Measurements from ENCODE around the gene VAV2.

The VAV2 gene

GRCh38 chr9:133991964-133992779, at the start of gene VAV2:
VAV2 (minus strand) TSS chr9:133992324; CDS start chr9:133992278, 46 bp downstream.
- DNase-seq, result peak; percentile 40 to 70

DNA sequence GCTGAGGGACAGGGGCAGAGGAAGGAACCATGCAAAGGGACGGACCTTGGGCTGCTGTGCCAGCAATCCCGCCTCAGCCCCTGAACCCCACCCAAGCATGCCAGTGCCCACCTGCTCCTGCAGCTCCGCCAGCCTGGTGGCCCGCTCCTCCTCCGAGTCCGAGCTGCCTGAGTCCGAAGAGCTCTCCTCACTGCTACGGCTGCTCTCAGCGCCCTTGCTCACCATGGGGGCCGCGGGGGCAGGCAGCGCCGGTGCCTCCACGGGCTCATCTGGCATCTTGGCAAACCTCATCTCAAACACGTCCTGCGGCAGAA, 49.5 kb upstream of the VAV2 start:
- no peak for DNase-seq

DNA sequence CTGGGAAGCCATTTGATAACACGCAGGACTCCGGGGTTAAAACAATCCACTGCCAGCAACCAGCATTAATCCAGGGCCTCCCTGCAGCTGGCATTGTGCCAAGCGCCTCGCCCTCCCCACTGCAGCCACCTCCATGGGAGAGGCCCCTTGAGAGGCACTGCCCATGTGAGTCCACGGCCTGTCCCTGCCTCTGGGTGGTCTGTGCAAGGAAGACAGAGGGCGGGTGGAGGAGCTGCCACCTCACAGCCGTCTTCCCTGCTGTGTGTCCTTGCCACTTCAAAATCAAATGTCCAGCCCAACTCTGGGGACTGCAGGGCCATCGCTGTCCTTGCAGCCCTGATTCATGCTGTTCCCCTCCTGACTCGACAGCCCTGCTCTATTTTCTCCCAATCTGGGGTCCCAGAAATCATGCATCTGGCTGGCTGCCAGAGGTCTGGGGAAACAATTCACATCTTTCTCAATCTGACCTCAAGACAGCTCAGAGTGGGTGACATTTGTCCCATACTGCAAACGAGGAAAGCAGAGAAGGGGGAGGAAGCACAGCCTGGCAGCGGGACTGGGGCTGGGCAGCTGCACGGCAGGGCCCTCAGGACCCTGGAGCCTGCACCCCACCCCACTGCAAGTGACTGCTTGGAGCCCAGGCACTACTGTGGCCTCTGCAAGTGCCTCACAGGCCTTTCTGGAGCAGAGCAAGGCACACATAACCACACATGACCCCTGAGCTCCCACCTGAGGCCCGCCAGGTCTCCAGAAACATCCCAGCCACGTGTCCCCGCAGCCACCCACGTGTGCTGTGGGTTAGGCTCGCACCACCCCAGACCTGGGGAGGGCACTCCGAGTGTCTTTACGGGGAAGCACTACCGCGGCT, 48.9 kb upstream of the VAV2 start:
- no peak for DNase-seq

GRCh38 chr9:134040176-134040565, 48.0 kb upstream of the VAV2 start:
- DNase-seq, result no peak

DNA sequence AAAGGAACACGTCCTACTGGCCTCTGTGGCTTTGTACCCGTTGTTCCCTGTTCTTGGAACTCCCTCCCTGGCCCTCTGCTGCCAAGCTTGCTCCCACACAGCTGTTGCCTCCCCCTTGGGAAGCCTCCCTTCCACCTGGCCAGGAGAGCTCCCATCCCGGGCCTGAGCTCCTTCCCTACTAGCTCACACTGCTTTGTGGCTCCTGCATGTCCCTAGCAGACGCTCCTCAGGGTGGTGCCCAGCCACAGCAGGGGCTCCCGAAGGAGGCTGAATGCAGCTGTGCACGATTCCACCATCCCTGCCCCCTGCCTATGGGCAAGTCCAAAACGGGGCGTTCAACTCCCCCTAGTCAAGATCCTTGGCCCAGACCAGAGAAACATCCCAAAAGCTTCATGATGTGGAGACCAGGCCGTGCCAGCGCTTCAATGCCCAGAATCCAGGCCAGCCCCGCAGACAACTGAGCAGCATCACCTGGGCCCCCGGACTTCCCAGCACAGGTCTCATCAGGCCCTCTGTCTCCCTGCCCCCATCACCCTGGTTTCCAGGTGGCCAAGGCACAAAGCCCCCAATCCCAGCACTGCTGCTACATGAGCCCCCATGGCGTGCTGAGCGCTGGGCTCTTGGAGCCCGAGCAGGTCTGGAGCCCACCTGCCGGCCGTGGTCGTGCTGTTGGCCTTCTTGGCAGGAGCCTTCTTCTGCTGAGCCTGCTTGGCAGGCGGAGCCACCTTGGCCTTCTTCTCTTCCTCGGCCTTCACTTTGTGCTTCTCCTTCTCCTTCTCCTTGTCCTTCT, 47.5 kb upstream of the VAV2 start:
- no peak for DNase-seq

- DNase-seq, result no peak
Measured at GRCh38 chr9:134037641-134038040, 45.5 kb upstream of the VAV2 start.

DNA sequence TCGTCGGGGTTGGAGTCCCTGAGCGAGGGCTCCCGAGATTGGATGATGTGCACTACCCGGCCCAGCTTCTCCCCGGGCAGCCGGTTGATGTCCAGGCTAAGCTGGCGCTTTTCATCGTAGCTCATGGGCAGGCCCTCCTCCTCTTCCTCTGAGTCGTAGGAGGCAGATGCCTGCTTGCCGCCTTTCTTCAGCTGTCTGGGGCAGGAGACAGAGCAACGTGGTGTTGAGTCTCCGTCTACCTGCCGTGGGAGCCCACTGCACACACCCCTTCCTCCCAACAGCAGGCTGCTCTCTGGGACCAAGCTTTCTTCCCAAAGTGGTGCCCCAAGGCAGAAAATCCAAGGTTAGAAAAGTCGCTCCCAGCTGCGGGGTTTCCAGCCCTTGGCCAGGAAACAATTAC, 44.0 kb upstream of the VAV2 start:
- DNase-seq, result no peak

GRCh38 chr9:134035041-134036039, 43.2 kb upstream of the VAV2 start:
- no peak for DNase-seq

GRCh38 chr9:134034215-134035040, 42.3 kb upstream of the VAV2 start:
- DNase-seq, result no peak

DNA sequence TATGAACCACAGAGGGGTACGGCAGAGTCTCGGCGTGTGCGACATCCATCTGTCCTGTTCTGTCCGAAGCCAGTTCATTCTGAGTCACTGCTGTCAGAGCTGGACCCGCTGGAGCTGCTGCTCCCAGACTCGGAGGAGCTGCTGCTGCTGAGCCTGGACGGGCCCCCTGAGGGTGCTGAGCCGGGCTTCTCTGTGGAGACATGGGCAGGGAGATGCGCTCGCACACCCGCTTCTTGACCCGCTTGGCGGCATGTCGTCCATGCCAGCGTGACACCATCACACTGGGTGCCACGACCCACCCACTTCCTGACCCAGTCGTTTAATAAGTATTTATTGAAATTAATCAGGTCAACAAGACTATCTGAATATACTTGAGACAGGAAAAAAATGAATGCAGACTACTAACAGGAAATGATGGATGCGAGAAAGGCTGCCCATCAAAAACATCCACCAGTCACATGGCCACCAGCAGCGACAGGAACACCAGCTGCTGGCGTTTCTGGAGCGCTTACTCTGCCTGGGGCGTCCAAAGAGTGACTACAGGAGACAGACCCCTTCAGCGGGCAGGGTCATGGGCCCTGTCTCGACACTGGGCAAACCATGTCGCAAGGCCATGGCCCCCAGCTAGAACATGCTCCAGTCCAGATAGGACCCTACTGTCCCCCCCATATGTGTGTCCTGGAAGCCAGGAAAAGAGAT, 41.5 kb upstream of the VAV2 start:
- DNase-seq, result no peak

DNA sequence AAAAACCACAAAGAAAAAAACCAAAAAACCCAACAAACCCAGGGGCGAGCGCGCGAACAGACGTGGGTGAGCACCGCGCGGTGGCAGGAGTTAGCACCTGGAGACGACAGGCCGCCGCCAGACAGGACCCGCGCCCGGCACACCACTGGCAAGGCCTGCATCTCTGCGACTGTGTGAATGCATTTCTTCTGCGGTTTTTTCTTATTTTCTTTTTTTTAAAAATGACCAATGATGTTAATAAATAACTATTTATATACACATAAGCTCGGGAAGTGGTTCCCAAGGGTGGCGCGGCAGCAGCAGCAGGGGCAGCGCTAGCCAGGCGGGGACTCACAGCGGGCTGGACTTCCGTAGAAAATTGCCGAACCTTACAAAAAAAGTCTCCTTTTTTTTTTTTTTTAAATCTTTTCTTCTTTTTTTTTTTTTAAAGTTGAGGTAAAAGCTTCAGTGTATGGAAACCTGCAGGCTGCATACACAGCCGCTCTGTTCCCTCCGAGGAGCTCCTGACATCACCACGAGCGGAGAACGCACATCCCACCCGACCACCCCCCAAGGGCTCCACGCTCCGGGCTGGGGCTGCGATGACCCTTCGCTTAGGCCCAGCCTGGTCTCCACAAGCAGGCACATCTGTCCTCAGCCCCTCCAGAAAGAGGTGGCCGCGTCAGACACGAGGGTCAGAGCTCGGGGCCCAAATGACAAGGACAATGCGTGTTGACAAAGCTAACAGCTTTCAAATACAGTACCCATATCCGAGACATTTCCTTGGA, 40.5 kb upstream of the VAV2 start:
- no peak for DNase-seq

DNA sequence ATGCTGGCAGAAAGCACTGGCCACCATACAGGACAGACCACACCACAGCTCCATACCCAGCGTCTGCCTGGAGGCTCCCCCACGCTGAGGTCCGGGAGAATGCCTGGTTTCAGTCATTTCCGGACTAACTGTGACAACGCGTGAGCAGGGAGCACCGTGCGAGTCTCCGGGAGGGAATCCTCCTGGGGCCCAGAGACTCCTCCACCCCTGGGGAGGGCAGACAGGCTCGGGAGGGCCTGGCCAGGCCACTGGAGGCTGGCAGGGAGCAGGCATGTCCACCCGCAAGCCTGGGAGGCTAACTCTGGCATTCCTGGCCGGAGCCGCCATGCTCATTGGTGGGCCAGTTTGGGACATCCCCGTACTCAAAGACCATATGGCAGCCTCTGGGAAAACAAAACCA, 39.7 kb upstream of the VAV2 start:
- DNase-seq, result no peak

GRCh38 chr9:134030821-134031470, 38.8 kb upstream of the VAV2 start:
- no peak for DNase-seq

DNA sequence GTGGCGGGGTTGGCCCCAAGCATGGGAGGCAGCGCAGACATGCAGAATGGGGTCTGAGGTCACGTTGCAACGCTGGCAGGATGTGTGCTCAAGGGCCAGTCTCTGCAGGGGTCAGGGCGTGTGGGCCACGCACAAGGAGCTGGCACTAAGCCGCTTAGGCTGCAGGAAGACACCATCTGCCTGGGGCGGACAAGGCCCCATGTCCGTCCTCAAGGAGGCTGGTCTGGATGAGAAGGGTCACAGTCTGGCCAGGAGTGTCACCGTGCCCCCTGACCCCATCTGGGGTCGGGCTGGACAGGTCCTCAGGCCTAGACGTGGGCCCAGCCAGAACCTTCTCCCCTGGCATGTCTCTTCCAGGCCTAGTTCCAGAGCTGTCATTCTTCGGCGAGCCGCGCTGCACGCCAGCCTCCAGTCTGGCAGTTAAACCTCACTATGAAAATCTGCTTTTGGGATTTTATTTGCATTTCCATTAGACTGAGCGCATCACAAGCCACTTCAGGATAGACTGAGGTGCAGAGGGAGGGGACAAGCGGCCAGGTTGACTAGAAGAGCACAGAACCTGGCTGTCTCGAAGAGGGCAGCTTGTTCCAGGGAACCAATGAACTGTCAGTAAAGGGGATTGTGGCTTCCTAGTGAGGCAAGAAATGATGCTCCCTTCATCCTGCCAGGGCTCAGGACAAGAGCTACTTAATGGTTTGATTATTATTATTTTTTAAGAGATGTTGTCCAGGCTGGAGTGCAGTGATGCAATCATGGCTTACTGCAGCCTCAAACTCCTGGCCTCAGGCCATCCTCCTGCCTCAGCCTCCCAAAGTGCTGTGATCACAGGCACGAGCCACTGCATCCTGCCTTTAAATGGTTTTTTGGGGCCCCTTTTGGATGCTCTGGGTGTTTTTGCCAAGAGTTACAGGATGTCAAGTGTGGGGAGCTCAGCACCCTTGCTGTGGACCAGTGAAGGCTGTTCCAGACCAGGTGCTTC, 37.4 kb upstream of the VAV2 start:
- DNase-seq, result no peak

DNA sequence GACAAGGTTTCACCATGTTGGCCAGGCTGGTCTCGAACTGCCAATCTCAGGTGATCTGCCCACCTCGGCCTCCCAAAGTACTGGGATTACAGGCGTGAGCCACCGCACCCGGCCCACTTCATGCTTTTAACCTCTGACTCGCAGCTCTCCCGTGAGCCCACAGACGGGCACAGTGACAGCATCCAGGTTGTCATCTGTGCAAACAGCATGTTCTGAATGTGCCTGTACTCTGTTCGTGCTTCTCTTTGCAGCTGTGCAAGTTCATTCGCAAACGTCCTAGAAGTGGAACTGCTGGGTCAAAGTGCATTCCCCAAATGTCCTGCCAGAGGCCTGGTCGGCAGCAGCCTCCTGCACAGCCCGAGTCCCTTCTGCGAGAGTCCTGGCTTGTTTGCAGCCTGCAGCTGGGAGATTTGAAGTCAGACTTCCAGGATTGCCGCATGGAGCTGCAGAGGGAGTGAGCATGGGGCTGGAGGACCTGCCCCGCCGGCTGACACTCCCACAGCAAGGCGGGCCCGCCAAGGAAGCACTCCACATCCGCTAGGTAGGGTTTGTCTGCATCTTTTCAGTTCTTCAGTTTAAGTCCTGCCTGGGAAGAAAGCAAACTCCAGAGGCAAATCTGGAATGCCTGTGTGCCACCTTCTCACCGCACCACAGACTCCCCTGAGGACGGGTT, 36.6 kb upstream of the VAV2 start:
- no peak for DNase-seq

DNA sequence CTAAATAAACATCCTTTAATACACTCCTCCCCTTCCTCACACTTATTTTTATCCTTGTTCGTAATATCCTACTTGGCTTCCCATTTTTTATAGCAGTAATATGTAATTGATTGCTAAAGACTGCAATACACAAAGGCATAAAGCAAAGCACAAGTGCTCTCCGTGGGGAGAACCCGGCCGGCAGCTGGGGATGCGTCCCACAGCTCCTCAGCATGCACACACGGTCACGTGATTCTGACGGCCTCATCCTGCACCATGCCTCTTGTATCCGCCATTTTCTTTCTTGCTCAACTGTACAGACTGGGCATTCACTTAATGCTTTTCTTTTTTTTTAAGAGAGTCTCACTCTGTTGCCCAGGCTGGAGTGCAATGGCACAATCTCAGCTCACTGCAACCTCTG, 36.0 kb upstream of the VAV2 start:
- DNase-seq, result no peak

DNA sequence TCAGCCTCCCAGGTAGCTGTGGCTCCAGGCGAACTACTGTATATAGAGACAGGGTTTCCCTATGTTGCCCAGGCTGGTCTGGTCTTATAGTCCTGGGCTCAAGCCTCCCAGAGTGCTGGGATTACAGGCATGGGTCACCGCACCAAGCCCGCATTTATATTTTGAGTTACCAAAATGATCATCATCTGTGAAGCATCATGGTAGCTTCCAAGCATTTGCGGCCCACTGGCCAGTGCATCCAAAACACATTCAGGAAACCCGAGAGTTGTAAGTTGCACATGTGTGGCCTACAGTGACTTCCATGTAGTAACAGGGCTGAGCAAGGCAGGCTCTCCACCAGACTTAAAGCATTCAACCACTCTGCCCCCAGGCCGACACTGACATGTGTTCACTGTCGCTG, 35.4 kb upstream of the VAV2 start:
- DNase-seq, result no peak

All from stimulated activated CD4-positive, alpha-beta T cell treated with anti-CD3 and anti-CD28 coated beads, Interleukin-2, amount 100 ng/mL, for 24 hours (primary cell).